GM12878 (cell line): ENCODE results near the gene ADGRD1. TPM values are rescaled to one million over a fixed set of nuclear protein-coding genes. Genes with fewer than 3 reads are reported as not detected.

Experiments
- ATAC-seq: fragments of 200-7000 bp; cut with Tn5 transposase; 3 replicates; pipeline ENCODE4 v1.9.1; 2020; ENCODE audit warnings: mild to moderate bottlenecking, moderate library complexity
- BruUV-seq: library from RNA; stranded (reverse); fragments of 400-500 nt; replicated peaks from 2 replicates; lab custom pipeline; 2021; lab: Mats Ljungman, UMichigan
- CTCF ChIA-PET: fragments of 300-600 bp; sonication (Branson Sonifier 250); formaldehyde crosslinking; extraction: SDS; loops from one replicate; lab custom pipeline; 2021; ENCODE audit warnings: inconsistent platforms; lab: Yijun Ruan, JAX
- POLR2A ChIA-PET: fragments of 350-600 bp; formaldehyde crosslinking; extraction: SDS; loops from one replicate; lab custom pipeline; 2021; ENCODE audit warnings: inconsistent platforms; lab: Charles Lee
- RAD21 ChIA-PET: fragments of 300-600 bp; sonication (Branson Sonifier 250); formaldehyde crosslinking; loops from one replicate; lab custom pipeline; 2023; ENCODE audit warnings: antibody characterized with exemption; ENCODE audit not compliant: unreplicated experiment; lab: Charles Lee
- SMC1A ChIA-PET: fragments of 300-600 bp; sonication (Branson Sonifier 250); formaldehyde crosslinking; loops from one replicate; lab custom pipeline; 2023; ENCODE audit not compliant: unreplicated experiment, uncharacterized antibody; lab: Charles Lee
- DNase-seq: peaks from one replicate; pipeline ENCODE4 v3.0.0-alpha.2; 2011; ENCODE audit warnings: low read depth, low spot score
- FAIRE-seq: peaks from 3 replicates; lab custom pipeline; 2011; peaks lifted over from hg19 to GRCh38; lab: Jason Lieb, UNC
- H2AFZ ChIP-seq: 2 replicates; pipeline ENCODE4 v1.6.0; 2011; ENCODE audit warnings: low read depth, low read length, control low read depth; ENCODE audit not compliant: control insufficient read depth
- H3K27ac ChIP-seq: 2 replicates; pipeline ENCODE4 v1.5.1; 2011; ENCODE audit warnings: control low read depth; ENCODE audit not compliant: control insufficient read depth, insufficient read depth
- H3K27me3 ChIP-seq, 2 experiments: replicated peaks in 1 of 2; 2 replicates each; pipeline versions ENCODE4 v1.6.0 to v1.6.1; 2011; ENCODE audit warnings: low read length in 1 of 2; ENCODE audit not compliant: control insufficient read depth in 2 of 2, insufficient read depth in 2 of 2
- H3K36me3 ChIP-seq, 2 experiments: 2 replicates each; pipeline ENCODE4 v1.5.1; 2011; ENCODE audit warnings: low read length in 1 of 2; ENCODE audit not compliant: control insufficient read depth in 2 of 2, insufficient read depth in 2 of 2
- H3K4me1 ChIP-seq: 2 replicates; pipeline ENCODE4 v1.6.1; 2011; ENCODE audit warnings: mild to moderate bottlenecking, low read length, moderate library complexity, mixed read lengths; ENCODE audit not compliant: control insufficient read depth, insufficient read depth
- H3K4me2 ChIP-seq: 2 replicates; pipeline ENCODE4 v1.6.0; 2011; ENCODE audit warnings: control low read depth; ENCODE audit not compliant: control insufficient read depth, insufficient read depth
- H3K4me3 ChIP-seq: fragments of 200-600 bp; sonication (generic); 2 replicates; pipeline ENCODE4 v1.5.1; 2016
- H3K79me2 ChIP-seq: 2 replicates; pipeline ENCODE4 v1.6.0; 2011; ENCODE audit warnings: low read length; ENCODE audit not compliant: control insufficient read depth, insufficient read depth
- H3K9ac ChIP-seq: 2 replicates; pipeline ENCODE4 v1.8.0; 2011; ENCODE audit warnings: low read length, control low read depth, mixed read lengths; ENCODE audit not compliant: control insufficient read depth, insufficient read depth
- H3K9me3 ChIP-seq: replicated peaks from 3 replicates; pipeline ENCODE4 v1.5.1; 2011; ENCODE audit warnings: mild to moderate bottlenecking, low read length; ENCODE audit not compliant: control insufficient read depth, insufficient read depth
- H4K20me1 ChIP-seq: 2 replicates; pipeline ENCODE4 v1.6.0; 2011; ENCODE audit not compliant: control insufficient read depth, insufficient read depth
- CBX3 ChIP-seq: fragments of 200-600 bp; sonication (generic); IDR thresholded peaks from 2 replicates; pipeline ENCODE4 v1.6.1; 2016; ENCODE audit warnings: low read depth, borderline replicate concordance
- CHD4 ChIP-seq: fragments of 200-600 bp; sonication (generic); IDR thresholded peaks from 2 replicates; pipeline ENCODE4 v1.6.1; 2016; ENCODE audit warnings: mild to moderate bottlenecking
- CREM ChIP-seq: IDR thresholded peaks from 2 replicates; pipeline ENCODE4 v1.6.1; 2014; ENCODE audit warnings: antibody characterized with exemption, low read depth
- NFYA ChIP-seq: IDR thresholded peaks from 2 replicates; pipeline ENCODE4 v1.6.1; 2011; ENCODE audit warnings: low read depth, mild to moderate bottlenecking, low read length, improper control_type of control experiment, borderline replicate concordance
- SUPT20H ChIP-seq: IDR thresholded peaks from 2 replicates; pipeline ENCODE4 v1.6.1; 2011; ENCODE audit warnings: low read depth, mild to moderate bottlenecking, low read length, moderate library complexity, borderline replicate concordance; ENCODE audit not compliant: control insufficient read depth
- ZNF217 ChIP-seq: fragments of 450-650 bp; IDR thresholded peaks from 2 replicates; pipeline ENCODE4 v1.6.1; 2017; ENCODE audit warnings: antibody characterized with exemption, mild to moderate bottlenecking
- ZNF24 ChIP-seq: fragments of 450-650 bp; IDR thresholded peaks from 2 replicates; pipeline ENCODE4 v1.6.1; 2017; ENCODE audit warnings: antibody characterized with exemption, mild to moderate bottlenecking
- WGBS: methylation state at CpG from one replicate; pipeline ENCODE4 v1.1.6; 2016; ENCODE audit warnings: low lambda C conversion rate; ENCODE audit not compliant: insufficient replicate concordance, insufficient coverage; ENCODE audit errors: missing lambda C conversion rate; 5-methylcytosine and 5-hydroxymethylcytosine counted together
- in situ Hi-C: fragments of 300-500 bp; cut with MboI; formaldehyde crosslinking; loops from 9 replicates; pipeline ENCODE4 v1.14.3; 2018; ENCODE audit warnings: mixed read lengths
- intact Hi-C: fragments of 100-400 bp; cut with micrococcal nuclease; formaldehyde crosslinking; loops from one replicate; pipeline ENCODE4 v1.14.2; 2022; ENCODE audit not compliant: unreplicated experiment
- polyA plus RNA-seq, 11 experiments: library from polyadenylated mRNA; depleted of rRNA in 4 of 11; unstranded in 6 of 11; stranded (reverse) in 5 of 11; fragments of >200 nt; fragmentation: Nextera tagmentation in 4 of 11; fragmentation: Illumina TruSeq in 1 of 11; extraction: Ambion mirVana in 4 of 11; extraction: Trizol in 1 of 11; gene quantifications; 1 replicate in 1 of 11; 2 replicates in 10 of 11; pipeline versions ENCODE4 v1.2.1 to v1.2.3, GENCODE V29; 2011 to 2016; ENCODE audit warnings: inconsistent platforms in 2 of 11, missing spikeins in 2 of 11, low read depth in 1 of 11
- total RNA-seq, 4 experiments: library from RNA; depleted of rRNA in 3 of 4; stranded (reverse); fragments of >200 nt in 3 of 4; fragmentation: Illumina TruSeq in 1 of 4; extraction: Trizol in 1 of 4; gene quantifications; 2 replicates each; pipeline versions ENCODE4 v1.2.1 to v1.2.3, GENCODE V29; 2013 to 2021
- TF ChIP-seq, protein P1 (sequence below): fragments of 450-650 bp; IDR thresholded peaks from 2 replicates; pipeline ENCODE4 v1.6.1; 2017; ENCODE audit warnings: borderline replicate concordance
- TF ChIP-seq, protein P2 (sequence below): fragments of 150-350 bp; IDR thresholded peaks from 2 replicates; pipeline ENCODE4 v1.6.1; 2014; ENCODE audit warnings: mild to moderate bottlenecking, low read depth, low read length

Gene ADGRD1
- total and polyA plus RNA-seq, 10 of the 15 experiments (the other 5 are each of a cell fraction or from before 2014, with no cell fraction given) = 0.15 to 12.7 (median 1.2) TPM

DNA sequence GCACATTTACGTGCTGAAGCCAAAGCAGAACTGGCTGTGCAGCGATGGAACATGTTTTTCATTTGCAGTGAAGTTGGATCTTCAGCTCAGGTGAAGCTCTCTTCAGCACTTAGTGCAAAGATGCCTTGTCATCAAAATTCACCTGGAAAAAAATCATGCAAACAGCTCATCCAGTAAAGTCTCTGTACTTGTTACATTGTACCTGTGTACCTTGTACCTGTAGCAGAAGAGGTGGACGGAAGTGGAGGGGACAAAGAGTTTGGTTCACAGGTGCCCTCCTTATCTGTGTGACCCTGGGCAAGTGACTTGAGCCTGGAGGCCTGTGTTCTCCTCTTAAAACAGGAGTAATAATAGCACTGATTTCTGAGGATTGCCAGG, 54.0 kb downstream of the ADGRD1 start:
- ATAC-seq (no peak), FAIRE-seq (no peak), DNase-seq (no peak)
- peaks cover 6% of the 10 kb centered on the region for H3K4me1 ChIP-seq
- ChIA-PET RAD21 (interaction anchor here (1.0 kb wide), 1 partner anchor 28 kb away, joined by 3 read pairs; no protein-coding TSS in a partner anchor), POLR2A (no interaction called here), SMC1A (interaction anchor here (0.7 to 1.1 kb wide), 2 partner anchors 90 to 125 kb away, joined by 3 read pairs; no protein-coding TSS in a partner anchor), CTCF (no interaction called here)
- no peak overlapping the region for H3K4me2 ChIP-seq
- H3K9ac ChIP-seq = no peak overlapping the region
- no peaks in the 10 kb centered on the region for H4K20me1 ChIP-seq
- no peak for TF ChIP-seq CBX3
- TF ChIP-seq, protein P1, sequence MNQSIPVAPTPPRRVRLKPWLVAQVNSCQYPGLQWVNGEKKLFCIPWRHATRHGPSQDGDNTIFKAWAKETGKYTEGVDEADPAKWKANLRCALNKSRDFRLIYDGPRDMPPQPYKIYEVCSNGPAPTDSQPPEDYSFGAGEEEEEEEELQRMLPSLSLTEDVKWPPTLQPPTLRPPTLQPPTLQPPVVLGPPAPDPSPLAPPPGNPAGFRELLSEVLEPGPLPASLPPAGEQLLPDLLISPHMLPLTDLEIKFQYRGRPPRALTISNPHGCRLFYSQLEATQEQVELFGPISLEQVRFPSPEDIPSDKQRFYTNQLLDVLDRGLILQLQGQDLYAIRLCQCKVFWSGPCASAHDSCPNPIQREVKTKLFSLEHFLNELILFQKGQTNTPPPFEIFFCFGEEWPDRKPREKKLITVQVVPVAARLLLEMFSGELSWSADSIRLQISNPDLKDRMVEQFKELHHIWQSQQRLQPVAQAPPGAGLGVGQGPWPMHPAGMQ = no peak
- no peak for TF ChIP-seq NFYA
- no peak for TF ChIP-seq ZNF24
- intact Hi-C loops = no loop called here
- H2AFZ ChIP-seq = no peak overlapping the region
- no peak overlapping the region for H3K27ac ChIP-seq
- no peaks in the 10 kb centered on the region for H3K36me3 ChIP-seq
- H3K27me3 ChIP-seq = no peaks in the 10 kb centered on the region
- no peak overlapping the region for H3K4me3 ChIP-seq
- in situ Hi-C loops = no loop called here
- BruUV-seq = no TSS peak
- 42% methylated on average over 3 of the region's 3 CpGs for whole genome bisulfite sequencing
- H3K79me2 ChIP-seq = no peaks in the 10 kb centered on the region
- H3K9me3 ChIP-seq = no peaks in the 10 kb centered on the region

DNA sequence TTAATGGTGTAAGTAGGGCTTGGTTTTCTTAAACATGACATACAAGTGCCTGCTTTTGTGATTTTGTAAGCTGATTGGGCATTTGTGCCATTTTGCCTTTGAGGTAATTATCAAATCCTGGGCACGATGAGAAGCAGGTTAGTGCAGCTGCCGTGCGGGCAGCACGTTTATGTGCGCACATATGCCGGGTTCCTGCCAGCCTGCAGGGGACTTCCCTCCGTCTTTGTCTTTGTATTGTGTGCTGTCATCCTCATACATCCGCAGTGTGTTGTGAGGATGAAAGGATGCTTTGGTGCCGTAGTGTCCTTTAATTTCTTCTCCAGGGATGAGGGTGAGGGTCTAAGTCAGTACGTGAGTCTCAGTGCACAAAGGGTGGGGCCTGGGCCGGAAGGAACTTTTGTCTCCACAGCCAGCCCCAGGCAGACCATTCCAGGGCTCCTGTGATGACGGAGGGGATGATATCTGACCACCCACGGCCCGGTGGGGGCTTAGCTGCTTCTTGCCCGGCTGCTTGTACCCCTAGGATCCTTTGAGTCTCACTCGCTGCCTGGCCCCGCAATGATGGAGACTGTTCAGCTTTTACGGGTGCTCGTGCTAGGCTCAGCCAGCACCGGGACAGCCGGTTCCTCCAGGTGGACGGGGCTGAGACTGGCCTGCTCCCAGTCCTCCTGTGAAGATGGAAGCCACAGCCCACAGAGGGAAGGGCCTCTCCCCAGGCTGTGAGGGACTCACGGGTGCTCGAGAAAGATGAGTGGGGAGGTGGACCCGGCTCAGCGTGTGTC, 54.6 kb downstream of the ADGRD1 start:
- Histone ChIP-seq H3K4me1 (no peaks in the 10 kb centered on the region; the same call in 1 of the 2 replicates), H2AFZ (no peak overlapping the region), H3K4me3 (no peak overlapping the region), H3K9me3 (no peaks in the 10 kb centered on the region), H3K27me3 (no peaks in the 10 kb centered on the region), H3K36me3 (no peaks in the 10 kb centered on the region), H3K4me2 (no peak overlapping the region), H3K27ac (no peak overlapping the region), H3K79me2 (no peaks in the 10 kb centered on the region), H3K9ac (no peak overlapping the region), H4K20me1 (no peaks in the 10 kb centered on the region)
- no peak for FAIRE-seq
- no TSS peak for BruUV-seq
- DNase-seq = no peak
- ChIA-PET CTCF (no interaction called here), SMC1A (interaction anchor here (0.7 to 1.1 kb wide), 2 partner anchors 91 to 124 kb away, joined by 3 read pairs; no protein-coding TSS in a partner anchor), RAD21 (interaction anchor here (1.0 kb wide), 1 partner anchor 28 kb away, joined by 3 read pairs; no protein-coding TSS in a partner anchor), POLR2A (no interaction called here)
- intact Hi-C loops = no loop called here
- WGBS = 82% methylated on average over 26 of the region's 26 CpGs
- in situ Hi-C loops = no loop called here
- no peak for ATAC-seq
- TF ChIP-seq CHD4 (no peak), SUPT20H (no peak), ZNF217 (no peak), CREM (no peak), CBX3 (no peak)
- TF ChIP-seq, protein P2, sequence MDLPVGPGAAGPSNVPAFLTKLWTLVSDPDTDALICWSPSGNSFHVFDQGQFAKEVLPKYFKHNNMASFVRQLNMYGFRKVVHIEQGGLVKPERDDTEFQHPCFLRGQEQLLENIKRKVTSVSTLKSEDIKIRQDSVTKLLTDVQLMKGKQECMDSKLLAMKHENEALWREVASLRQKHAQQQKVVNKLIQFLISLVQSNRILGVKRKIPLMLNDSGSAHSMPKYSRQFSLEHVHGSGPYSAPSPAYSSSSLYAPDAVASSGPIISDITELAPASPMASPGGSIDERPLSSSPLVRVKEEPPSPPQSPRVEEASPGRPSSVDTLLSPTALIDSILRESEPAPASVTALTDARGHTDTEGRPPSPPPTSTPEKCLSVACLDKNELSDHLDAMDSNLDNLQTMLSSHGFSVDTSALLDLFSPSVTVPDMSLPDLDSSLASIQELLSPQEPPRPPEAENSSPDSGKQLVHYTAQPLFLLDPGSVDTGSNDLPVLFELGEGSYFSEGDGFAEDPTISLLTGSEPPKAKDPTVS = no peak
